H9 (cell line): ENCODE data around the gene TTC24. TPM values are rescaled to one million over a fixed set of nuclear protein-coding genes. Genes with fewer than 3 reads are reported as not detected.
A peak's percentile ranks its signal among the peaks of the same experiment; 100 is the strongest.
"Not testable (repeated sequence)": the region's sequence is repeated elsewhere in the genome, so short reads cannot be mapped to it uniquely, and the experiment has no call there.

ENCODE experiments used
- DNase-seq: peaks from one replicate; pipeline ENCODE4 v3.0.0-alpha.2; 2017
- H2AFZ ChIP-seq: one replicate; pipeline ENCODE4 v1.6.1; 2013; ENCODE audit warnings: mild to moderate bottlenecking, low read length, control low read depth, moderate library complexity
- H2AK5ac ChIP-seq: 2 replicates; pipeline ENCODE4 v1.6.1; 2013; ENCODE audit warnings: low read length, control low read depth, mixed read lengths; ENCODE audit not compliant: insufficient read length
- H2BK120ac ChIP-seq: one replicate; pipeline ENCODE4 v1.6.1; 2013; ENCODE audit warnings: low read depth, mild to moderate bottlenecking, low read length, control low read depth, inconsistent platforms; ENCODE audit not compliant: poor library complexity, severe bottlenecking
- H2BK12ac ChIP-seq: 2 replicates; pipeline ENCODE4 v1.6.1; 2013; ENCODE audit warnings: low read length, control low read depth, mixed read lengths, low read depth; ENCODE audit not compliant: insufficient read length
- H2BK15ac ChIP-seq: 2 replicates; pipeline ENCODE4 v1.6.1; 2013; ENCODE audit warnings: low read depth, low read length, control low read depth
- H2BK20ac ChIP-seq: one replicate; pipeline ENCODE4 v1.6.1; 2013; ENCODE audit warnings: low read depth, mild to moderate bottlenecking, low read length, control low read depth, inconsistent platforms; ENCODE audit not compliant: poor library complexity, severe bottlenecking
- H2BK5ac ChIP-seq: 2 replicates; pipeline ENCODE4 v1.6.1; 2013; ENCODE audit warnings: low read length, control low read depth, mixed read lengths; ENCODE audit not compliant: insufficient read length
- H3K14ac ChIP-seq: 2 replicates; pipeline ENCODE4 v1.6.1; 2013; ENCODE audit warnings: low read length, control low read depth; ENCODE audit not compliant: insufficient read depth
- H3K18ac ChIP-seq: 2 replicates; pipeline ENCODE4 v1.6.1; 2013; ENCODE audit warnings: low read depth, mild to moderate bottlenecking, mixed read lengths, low read length, control low read depth; ENCODE audit not compliant: insufficient read length
- H3K23ac ChIP-seq: 2 replicates; pipeline ENCODE4 v1.6.1; 2013; ENCODE audit warnings: low read length, control low read depth, mixed read lengths, low read depth; ENCODE audit not compliant: insufficient read length
- H3K23me2 ChIP-seq: 2 replicates; pipeline ENCODE4 v1.6.1; 2013; ENCODE audit warnings: low read depth, mild to moderate bottlenecking, mixed read lengths, low read length, control low read depth; ENCODE audit not compliant: insufficient read length, poor library complexity, severe bottlenecking
- H3K27ac ChIP-seq: 2 replicates; pipeline ENCODE4 v1.5.1; 2013; ENCODE audit warnings: low read length, control low read depth, mixed read lengths, low read depth; ENCODE audit not compliant: insufficient read length
- H3K27me3 ChIP-seq: 2 replicates; pipeline ENCODE4 v1.6.1; 2013; ENCODE audit warnings: low read length, control low read depth, inconsistent platforms; ENCODE audit not compliant: insufficient read depth
- H3K4ac ChIP-seq: 2 replicates; pipeline ENCODE4 v1.6.1; 2013; ENCODE audit warnings: low read depth, mild to moderate bottlenecking, control low read depth, inconsistent platforms, low read length, moderate library complexity
- H3K4me1 ChIP-seq: 2 replicates; pipeline ENCODE4 v1.6.1; 2013; ENCODE audit warnings: low read length, control low read depth, inconsistent platforms; ENCODE audit not compliant: insufficient read depth
- H3K4me2 ChIP-seq: 2 replicates; pipeline ENCODE4 v1.6.1; 2013; ENCODE audit warnings: low read length, control low read depth, mixed read lengths; ENCODE audit not compliant: insufficient read length, insufficient read depth
- H3K56ac ChIP-seq: 2 replicates; pipeline ENCODE4 v1.6.1; 2013; ENCODE audit warnings: low read depth, mild to moderate bottlenecking, mixed read lengths, low read length, control low read depth; ENCODE audit not compliant: insufficient read length
- H3K79me1 ChIP-seq: 2 replicates; pipeline ENCODE4 v1.6.1; 2013; ENCODE audit warnings: low read depth, mild to moderate bottlenecking, moderate library complexity, low read length, control low read depth, inconsistent platforms; ENCODE audit not compliant: insufficient read depth, poor library complexity, severe bottlenecking
- H3K79me2 ChIP-seq: 2 replicates; pipeline ENCODE4 v1.6.1; 2013; ENCODE audit warnings: low read length, control low read depth, inconsistent platforms; ENCODE audit not compliant: insufficient read depth
- H3K9ac ChIP-seq: 2 replicates; pipeline ENCODE4 v1.6.1; 2013; ENCODE audit warnings: low read length, control low read depth, mixed read lengths; ENCODE audit not compliant: insufficient read length; ENCODE audit errors: extremely low read depth
- H3K9me3 ChIP-seq: one replicate; pipeline ENCODE4 v1.6.1; 2013; ENCODE audit warnings: low read depth, low read length, inconsistent platforms; ENCODE audit not compliant: control insufficient read depth
- H3T11ph ChIP-seq: one replicate; pipeline ENCODE4 v1.6.1; 2013; ENCODE audit warnings: mild to moderate bottlenecking, low read length, control low read depth, inconsistent platforms
- H4K20me1 ChIP-seq: one replicate; pipeline ENCODE4 v1.6.1; 2013; ENCODE audit not compliant: control insufficient read depth, insufficient read length, insufficient read depth
- H4K5ac ChIP-seq: 2 replicates; pipeline ENCODE4 v1.6.1; 2013; ENCODE audit warnings: low read depth, mild to moderate bottlenecking, mixed read lengths, low read length, control low read depth; ENCODE audit not compliant: insufficient read length
- H4K8ac ChIP-seq: replicated peaks from 2 replicates; pipeline ENCODE4 v1.6.1; 2013; ENCODE audit warnings: low read length, control low read depth, mixed read lengths, low read depth; ENCODE audit not compliant: insufficient read length
- H4K91ac ChIP-seq: 2 replicates; pipeline ENCODE4 v1.6.1; 2013; ENCODE audit warnings: low read depth, mild to moderate bottlenecking, moderate library complexity, mixed read lengths, low read length, control low read depth; ENCODE audit not compliant: insufficient read length
- H3K27ac Mint-ChIP-seq, 3 experiments: 2 replicates in 2 of 3; 3 replicates in 1 of 3; pipeline ENCODE4 v1.8.0; 2020 to 2021; ENCODE audit warnings: mixed read lengths in 3 of 3, mild to moderate bottlenecking in 1 of 3, moderate library complexity in 1 of 3
- H3K27me3 Mint-ChIP-seq: 2 replicates; pipeline ENCODE4 v1.8.0; 2021; ENCODE audit warnings: low read depth, mild to moderate bottlenecking, moderate library complexity, mixed read lengths
- H3K36me3 Mint-ChIP-seq, 3 experiments: 2 replicates in 2 of 3; 3 replicates in 1 of 3; pipeline ENCODE4 v1.8.0; 2020 to 2021; ENCODE audit warnings: low read depth in 3 of 3, mixed read lengths in 3 of 3; ENCODE audit not compliant: insufficient read depth in 1 of 3
- H3K4me1 Mint-ChIP-seq, 2 experiments: 2 replicates each; pipeline ENCODE4 v1.8.0; 2020; ENCODE audit warnings: mixed read lengths in 2 of 2
- H3K4me3 Mint-ChIP-seq, 2 experiments: 2 replicates in 1 of 2; 3 replicates in 1 of 2; pipeline ENCODE4 v1.8.0; 2020 to 2021; ENCODE audit warnings: mild to moderate bottlenecking in 2 of 2, mixed read lengths in 2 of 2, moderate library complexity in 1 of 2
- H3K9me3 Mint-ChIP-seq, 2 experiments: 2 replicates in 1 of 2; 3 replicates in 1 of 2; pipeline ENCODE4 v1.8.0; 2020; ENCODE audit warnings: mild to moderate bottlenecking in 2 of 2, mixed read lengths in 2 of 2, moderate library complexity in 1 of 2
- CTCF ChIP-seq: fragments of 200-600 bp; sonication (generic); conservative IDR thresholded peaks from 3 replicates; pipeline ENCODE4 v1.8.0; 2021; ENCODE audit warnings: antibody characterized with exemption, mild to moderate bottlenecking
- WGBS: extraction: QIAGEN DNeasy Blood & Tissue Kit; methylation state at CpG from one replicate; pipeline ENCODE4 v1.1.7; 2013; ENCODE audit warnings: missing lambda C conversion rate, low lambda C conversion rate, mixed read lengths; ENCODE audit not compliant: insufficient read length; ENCODE audit errors: extremely low coverage; 5-methylcytosine and 5-hydroxymethylcytosine counted together
- total RNA-seq: library from RNA; stranded (reverse); gene quantifications from 2 replicates; pipeline ENCODE4 v1.2.1, GENCODE V29; 2021

TTC24 gene
- total RNA-seq, 1 experiment from 2014 or later = 0.26 TPM

GRCh38 chr1:156631152-156631551 lies 51.6 kb downstream of the TTC24 start:
- not testable (repeated sequence) for H3K79me1 ChIP-seq, H3K18ac ChIP-seq, H3K36me3 Mint-ChIP-seq, H2BK120ac ChIP-seq, H2BK12ac ChIP-seq, H4K91ac ChIP-seq, H3K4me2 ChIP-seq, DNase-seq, H3K4me3 Mint-ChIP-seq, H3K4ac ChIP-seq, H2BK5ac ChIP-seq, H3K4me1 Mint-ChIP-seq, H3K9me3 Mint-ChIP-seq, H3K27me3 ChIP-seq, H3K9me3 ChIP-seq, H3K56ac ChIP-seq, H3K4me1 ChIP-seq, H3K9ac ChIP-seq, H2BK20ac ChIP-seq, H3K23me2 ChIP-seq, H4K20me1 ChIP-seq, H2BK15ac ChIP-seq, H2AK5ac ChIP-seq, H3K79me2 ChIP-seq, H4K5ac ChIP-seq, H4K8ac ChIP-seq, H3K14ac ChIP-seq, H3K23ac ChIP-seq, H3T11ph ChIP-seq, H3K27ac Mint-ChIP-seq, H2AFZ ChIP-seq, H3K27ac ChIP-seq
- WGBS = no CpG with 5 or more reads among the region's 9 CpGs
- H3K27me3 Mint-ChIP-seq = peaks cover 90% of the 10 kb centered on the region
- peak; percentile 54 for TF ChIP-seq CTCF
